ENCODE data around the gene HES3.
"Not testable (repeated sequence)": the region's sequence is repeated elsewhere in the genome, so short reads cannot be mapped to it uniquely, and the experiment has no call there.

The HES3 gene

GRCh38 chr1:6243993-6244392 lies at the start of gene HES3:
Gene HES3, plus strand, starts transcription at chr1:6244179. Its CDS starts 187 bp downstream, at chr1:6244366.
- DNase-seq: no peak

GRCh38 chr1:6197746-6198427 lies 46.1 kb upstream of the HES3 start:
- DNase-seq: no peak

GRCh38 chr1:6198646-6199297 lies 45.2 kb upstream of the HES3 start:
- DNase-seq: peak in 1 of 2 experiments; percentile 35

GRCh38 chr1:6199298-6200187 lies 44.4 kb upstream of the HES3 start, which contains the start of gene RPL22:
Gene RPL22, minus strand, starts transcription at chr1:6199595. Its CDS starts 22 bp downstream, at chr1:6199573.
- peak; percentile 98 to 99 for DNase-seq

- DNase-seq: no peak
Observed at GRCh38 chr1:6200188-6200809, 43.7 kb upstream of the HES3 start.

- DNase-seq: no peak
Observed at GRCh38 chr1:6202256-6202655, 41.7 kb upstream of the HES3 start.

- peak; percentile 83 to 86 for DNase-seq
Observed at GRCh38 chr1:6205849-6206519, 38.0 kb upstream of the HES3 start, which contains the start of gene RNF207. Gene RNF207, plus strand, starts transcription at chr1:6206119. Its CDS starts 417 bp downstream, at chr1:6206536.

GRCh38 chr1:6206520-6206855 lies 37.5 kb upstream of the HES3 start:
- DNase-seq: no peak

GRCh38 chr1:6207075-6207885 lies 36.7 kb upstream of the HES3 start:
- no peak for DNase-seq

- DNase-seq: no peak
Observed at GRCh38 chr1:6207921-6208320, 36.1 kb upstream of the HES3 start.

GRCh38 chr1:6208723-6209660 lies 35.0 kb upstream of the HES3 start:
- DNase-seq: peak; percentile 31 to 46

- DNase-seq: peak; percentile 17 to 47
Observed at GRCh38 chr1:6209661-6210580, 34.1 kb upstream of the HES3 start.

- DNase-seq: no peak
Observed at GRCh38 chr1:6210591-6211355, 33.2 kb upstream of the HES3 start.

- no peak for DNase-seq
Observed at GRCh38 chr1:6211731-6212130, 32.2 kb upstream of the HES3 start.

- DNase-seq: no peak
Observed at GRCh38 chr1:6212193-6212959, 31.6 kb upstream of the HES3 start.

- no peak for DNase-seq
Observed at GRCh38 chr1:6218375-6219164, 25.4 kb upstream of the HES3 start.

GRCh38 chr1:6219641-6220040 lies 24.3 kb upstream of the HES3 start:
- not testable (repeated sequence) for DNase-seq

Data from activated CD4-positive, alpha-beta T cell treated with anti-CD3 and anti-CD28 coated beads, Interleukin-2, amount 50 U/mL, for 48 hours (primary cell).